ENCODE results near the gene SPATA7.

SPATA7 gene

GRCh38 chr14:88420187-88420586 is 34.7 kb downstream of the SPATA7 start:
- no peak for DNase-seq

- DNase-seq = no peak
Measured at GRCh38 chr14:88421286-88421685, 35.8 kb downstream of the SPATA7 start.

GRCh38 chr14:88422047-88422446 is 36.6 kb downstream of the SPATA7 start:
- no peak for DNase-seq

- DNase-seq = no peak
Measured at GRCh38 chr14:88422919-88423650, 37.6 kb downstream of the SPATA7 start.

GRCh38 chr14:88424573-88424972 is 39.1 kb downstream of the SPATA7 start:
- no peak for DNase-seq

- no peak for DNase-seq
Measured at GRCh38 chr14:88426271-88426670, 40.8 kb downstream of the SPATA7 start.

- DNase-seq = no peak
Measured at GRCh38 chr14:88430976-88431375, 45.5 kb downstream of the SPATA7 start.

GRCh38 chr14:88437658-88438057 is 52.2 kb downstream of the SPATA7 start:
- peak; percentile 20 for DNase-seq

- DNase-seq = no peak
Measured at GRCh38 chr14:88439088-88439487, 53.6 kb downstream of the SPATA7 start.

GRCh38 chr14:88452231-88452630 is 66.8 kb downstream of the SPATA7 start:
- no peak for DNase-seq

GRCh38 chr14:88454886-88455285 is 69.4 kb downstream of the SPATA7 start:
- DNase-seq = no peak

GRCh38 chr14:88463318-88463717 is 77.9 kb downstream of the SPATA7 start:
- DNase-seq = peak; percentile 47

- peak; percentile 54 for DNase-seq
Measured at GRCh38 chr14:88468406-88468805, 82.9 kb downstream of the SPATA7 start.

GRCh38 chr14:88470542-88471440 is 85.3 kb downstream of the SPATA7 start:
- DNase-seq = peak; percentile 53

GRCh38 chr14:88473791-88474190 is 88.3 kb downstream of the SPATA7 start:
- no peak for DNase-seq

- peak; percentile 62 for DNase-seq
Measured at GRCh38 chr14:88476214-88476774, 90.8 kb downstream of the SPATA7 start.

- no peak for DNase-seq
Measured at GRCh38 chr14:88476825-88477224, 91.4 kb downstream of the SPATA7 start.

GRCh38 chr14:88477513-88478250 is 92.2 kb downstream of the SPATA7 start:
- DNase-seq = no peak

GRCh38 chr14:88478931-88479330 is 93.5 kb downstream of the SPATA7 start:
- no peak for DNase-seq

- DNase-seq = no peak
Measured at GRCh38 chr14:88479574-88479987, 94.1 kb downstream of the SPATA7 start.

- DNase-seq = no peak
Measured at GRCh38 chr14:88481059-88481458, 95.6 kb downstream of the SPATA7 start.

GRCh38 chr14:88481794-88482193 is 96.3 kb downstream of the SPATA7 start:
- DNase-seq = no peak

GRCh38 chr14:88482524-88482923 is 97.1 kb downstream of the SPATA7 start:
- DNase-seq = no peak

Data from NCI-H69 (cell line).